Measurements from ENCODE around the gene CLSTN2.

Gene CLSTN2

GRCh38 chr3:140395134-140396075 is 460.4 kb downstream of the CLSTN2 start:
- Histone ChIP-seq H3K36me3 (ENCODE audit: insufficient read depth, low read length) (no peaks in the 10 kb centered on the region), H3K9me3 (ENCODE audit: low read length) (no peaks in the 10 kb centered on the region), H2AFZ (ENCODE audit: low read depth, low read length) (no peak overlapping the region), H3K4me1 (ENCODE audit: insufficient read depth, low read length) (no peaks in the 10 kb centered on the region), H3K4me3 (ENCODE audit: low read length) (no peak overlapping the region), H3K27me3 (ENCODE audit: insufficient read depth, low read length) (no peaks in the 10 kb centered on the region)

- Histone ChIP-seq H3K27me3 (ENCODE audit: insufficient read depth, low read length) (no peaks in the 10 kb centered on the region), H3K4me3 (ENCODE audit: low read length) (no peak overlapping the region)
These were observed 461.1 kb downstream of the CLSTN2 start for GRCh38 chr3:140396110-140396509.

GRCh38 chr3:140397847-140398246 is 462.9 kb downstream of the CLSTN2 start:
- H3K9me3 ChIP-seq (ENCODE audit: low read length): no peaks in the 10 kb centered on the region
- H2AFZ ChIP-seq (ENCODE audit: low read depth, low read length): no peak overlapping the region
- H3K27me3 ChIP-seq (ENCODE audit: insufficient read depth, low read length): no peaks in the 10 kb centered on the region
- H3K4me1 ChIP-seq (ENCODE audit: insufficient read depth, low read length): no peaks in the 10 kb centered on the region
- H3K36me3 ChIP-seq (ENCODE audit: insufficient read depth, low read length): no peaks in the 10 kb centered on the region
- H3K4me3 ChIP-seq (ENCODE audit: low read length): no peak overlapping the region

More at GRCh38 chr3:140396110-140396509, 461.1 kb downstream of the CLSTN2 start:
- Histone ChIP-seq H3K4me1 (ENCODE audit: insufficient read depth, low read length) (no peaks in the 10 kb centered on the region), H2AFZ (ENCODE audit: low read depth, low read length) (no peak overlapping the region), H3K9me3 (ENCODE audit: low read length) (no peaks in the 10 kb centered on the region), H3K36me3 (ENCODE audit: insufficient read depth, low read length) (no peaks in the 10 kb centered on the region)

GRCh38 chr3:140398387-140398786 is 463.4 kb downstream of the CLSTN2 start:
- Histone ChIP-seq H3K9me3 (ENCODE audit: low read length) (no peaks in the 10 kb centered on the region), H2AFZ (ENCODE audit: low read depth, low read length) (no peak overlapping the region), H3K36me3 (ENCODE audit: insufficient read depth, low read length) (no peaks in the 10 kb centered on the region), H3K27me3 (ENCODE audit: insufficient read depth, low read length) (no peaks in the 10 kb centered on the region), H3K4me1 (ENCODE audit: insufficient read depth, low read length) (no peaks in the 10 kb centered on the region), H3K4me3 (ENCODE audit: low read length) (no peak overlapping the region)

- H3K27me3 ChIP-seq (ENCODE audit: insufficient read depth, low read length): no peaks in the 10 kb centered on the region
- no peak overlapping the region for H3K4me3 ChIP-seq (ENCODE audit: low read length)
- H3K36me3 ChIP-seq (ENCODE audit: insufficient read depth, low read length): no peaks in the 10 kb centered on the region
- no peaks in the 10 kb centered on the region for H3K4me1 ChIP-seq (ENCODE audit: insufficient read depth, low read length)
- H2AFZ ChIP-seq (ENCODE audit: low read depth, low read length): no peak overlapping the region
- H3K9me3 ChIP-seq (ENCODE audit: low read length): no peaks in the 10 kb centered on the region
These were observed 464.9 kb downstream of the CLSTN2 start for GRCh38 chr3:140399871-140400270.

GRCh38 chr3:140403079-140403478 is 468.1 kb downstream of the CLSTN2 start:
- no peaks in the 10 kb centered on the region for H3K9me3 ChIP-seq (ENCODE audit: low read length)
- no peak overlapping the region for H2AFZ ChIP-seq (ENCODE audit: low read depth, low read length)
- H3K36me3 ChIP-seq (ENCODE audit: insufficient read depth, low read length): no peaks in the 10 kb centered on the region
- H3K4me3 ChIP-seq (ENCODE audit: low read length): no peak overlapping the region
- H3K27me3 ChIP-seq (ENCODE audit: insufficient read depth, low read length): no peaks in the 10 kb centered on the region
- H3K4me1 ChIP-seq (ENCODE audit: insufficient read depth, low read length): no peaks in the 10 kb centered on the region

- H3K9me3 ChIP-seq (ENCODE audit: low read length): no peaks in the 10 kb centered on the region
- no peaks in the 10 kb centered on the region for H3K4me1 ChIP-seq (ENCODE audit: insufficient read depth, low read length)
- H3K4me3 ChIP-seq (ENCODE audit: low read length): no peak overlapping the region
- no peak overlapping the region for H2AFZ ChIP-seq (ENCODE audit: low read depth, low read length)
- no peaks in the 10 kb centered on the region for H3K36me3 ChIP-seq (ENCODE audit: insufficient read depth, low read length)
- H3K27me3 ChIP-seq (ENCODE audit: insufficient read depth, low read length): no peaks in the 10 kb centered on the region
These were observed 468.6 kb downstream of the CLSTN2 start for GRCh38 chr3:140403608-140404007.

GRCh38 chr3:140406655-140407054 is 471.7 kb downstream of the CLSTN2 start:
- Histone ChIP-seq H3K9me3 (ENCODE audit: low read length) (no peaks in the 10 kb centered on the region), H3K27me3 (ENCODE audit: insufficient read depth, low read length) (no peaks in the 10 kb centered on the region), H3K4me3 (ENCODE audit: low read length) (no peak overlapping the region), H3K4me1 (ENCODE audit: insufficient read depth, low read length) (no peaks in the 10 kb centered on the region), H3K36me3 (ENCODE audit: insufficient read depth, low read length) (no peaks in the 10 kb centered on the region), H2AFZ (ENCODE audit: low read depth, low read length) (no peak overlapping the region)

GRCh38 chr3:140408252-140408651 is 473.3 kb downstream of the CLSTN2 start:
- Histone ChIP-seq H3K9me3 (ENCODE audit: low read length) (no peaks in the 10 kb centered on the region), H3K4me1 (ENCODE audit: insufficient read depth, low read length) (no peaks in the 10 kb centered on the region), H3K4me3 (ENCODE audit: low read length) (no peak overlapping the region), H3K27me3 (ENCODE audit: insufficient read depth, low read length) (no peaks in the 10 kb centered on the region), H3K36me3 (ENCODE audit: insufficient read depth, low read length) (no peaks in the 10 kb centered on the region), H2AFZ (ENCODE audit: low read depth, low read length) (no peak overlapping the region)

GRCh38 chr3:140416666-140417065 is 481.7 kb downstream of the CLSTN2 start:
- Histone ChIP-seq H3K4me3 (ENCODE audit: low read length) (no peak overlapping the region), H3K36me3 (ENCODE audit: insufficient read depth, low read length) (no peaks in the 10 kb centered on the region), H3K9me3 (ENCODE audit: low read length) (no peaks in the 10 kb centered on the region), H3K4me1 (ENCODE audit: insufficient read depth, low read length) (no peaks in the 10 kb centered on the region), H3K27me3 (ENCODE audit: insufficient read depth, low read length) (no peaks in the 10 kb centered on the region), H2AFZ (ENCODE audit: low read depth, low read length) (no peak overlapping the region)

- H2AFZ ChIP-seq (ENCODE audit: low read depth, low read length): no peak overlapping the region
- H3K4me3 ChIP-seq (ENCODE audit: low read length): no peak overlapping the region
- H3K9me3 ChIP-seq (ENCODE audit: low read length): no peaks in the 10 kb centered on the region
- no peaks in the 10 kb centered on the region for H3K4me1 ChIP-seq (ENCODE audit: insufficient read depth, low read length)
- no peaks in the 10 kb centered on the region for H3K36me3 ChIP-seq (ENCODE audit: insufficient read depth, low read length)
- H3K27me3 ChIP-seq (ENCODE audit: insufficient read depth, low read length): no peaks in the 10 kb centered on the region
These were observed 485.8 kb downstream of the CLSTN2 start for GRCh38 chr3:140420621-140421357.

- H3K36me3 ChIP-seq (ENCODE audit: insufficient read depth, low read length): no peaks in the 10 kb centered on the region
- no peak overlapping the region for H3K4me3 ChIP-seq (ENCODE audit: low read length)
- no peaks in the 10 kb centered on the region for H3K4me1 ChIP-seq (ENCODE audit: insufficient read depth, low read length)
- no peak overlapping the region for H2AFZ ChIP-seq (ENCODE audit: low read depth, low read length)
- no peaks in the 10 kb centered on the region for H3K27me3 ChIP-seq (ENCODE audit: insufficient read depth, low read length)
- no peaks in the 10 kb centered on the region for H3K9me3 ChIP-seq (ENCODE audit: low read length)
These were observed 486.9 kb downstream of the CLSTN2 start for GRCh38 chr3:140421884-140422283.

- Histone ChIP-seq H3K4me3 (ENCODE audit: low read length) (no peak overlapping the region), H2AFZ (ENCODE audit: low read depth, low read length) (no peak overlapping the region), H3K36me3 (ENCODE audit: insufficient read depth, low read length) (no peaks in the 10 kb centered on the region), H3K27me3 (ENCODE audit: insufficient read depth, low read length) (no peaks in the 10 kb centered on the region), H3K4me1 (ENCODE audit: insufficient read depth, low read length) (no peaks in the 10 kb centered on the region), H3K9me3 (ENCODE audit: low read length) (no peaks in the 10 kb centered on the region)
These were observed 488.2 kb downstream of the CLSTN2 start for GRCh38 chr3:140423146-140423545.

Measured in neuron (in vitro differentiated cells).